NOMO-1 (cell line): Measurements from ENCODE around the gene MAPK11.
"Not testable (repeated sequence)": the region's sequence is repeated elsewhere in the genome, so short reads cannot be mapped to it uniquely, and the experiment has no call there.

Experiments
- DNase-seq, 2 experiments: peaks; one replicate each; lab custom pipeline; 2025; ENCODE audit not compliant: unreplicated experiment in 2 of 2; lab: John Stamatoyannopoulos, UW

The MAPK11 gene

DNA sequence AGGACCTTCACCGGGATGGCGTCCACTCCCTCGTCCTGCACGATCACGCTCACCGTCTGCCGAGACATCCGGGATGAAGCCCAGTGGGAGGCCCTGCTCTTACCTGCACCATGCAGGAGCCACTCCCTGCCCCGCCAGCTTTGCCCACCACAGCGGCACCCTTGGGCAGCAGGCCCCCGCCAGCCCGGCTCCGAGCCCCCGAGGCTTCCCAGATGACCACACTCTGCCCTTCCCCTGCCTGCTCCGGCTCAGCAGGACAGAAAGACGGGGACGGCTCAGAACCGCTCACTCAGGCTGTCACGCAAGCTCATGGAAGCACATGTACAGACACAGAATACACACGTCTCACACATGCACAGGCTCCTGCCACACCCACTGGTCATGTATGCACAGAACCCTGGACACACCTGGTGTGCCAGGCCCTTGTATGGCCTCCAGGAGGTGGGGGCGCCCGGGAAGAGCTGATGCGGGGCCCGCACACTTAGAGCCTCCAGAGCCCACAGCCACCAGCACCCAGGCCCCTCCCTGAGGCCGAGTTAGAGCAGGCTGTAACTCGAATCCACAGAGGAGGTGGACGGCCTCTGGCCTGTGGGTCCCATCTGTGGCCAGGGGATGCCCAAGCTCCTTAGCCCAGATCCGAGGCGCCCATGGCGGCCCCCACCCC, 8.9 kb upstream of the MAPK11 start:
- DNase-seq, result no peak

GRCh38 chr22:50278461-50278860, 8.3 kb upstream of the MAPK11 start:
- DNase-seq, result no peak

GRCh38 chr22:50277761-50278160, 7.6 kb upstream of the MAPK11 start:
- no peak for DNase-seq

DNA sequence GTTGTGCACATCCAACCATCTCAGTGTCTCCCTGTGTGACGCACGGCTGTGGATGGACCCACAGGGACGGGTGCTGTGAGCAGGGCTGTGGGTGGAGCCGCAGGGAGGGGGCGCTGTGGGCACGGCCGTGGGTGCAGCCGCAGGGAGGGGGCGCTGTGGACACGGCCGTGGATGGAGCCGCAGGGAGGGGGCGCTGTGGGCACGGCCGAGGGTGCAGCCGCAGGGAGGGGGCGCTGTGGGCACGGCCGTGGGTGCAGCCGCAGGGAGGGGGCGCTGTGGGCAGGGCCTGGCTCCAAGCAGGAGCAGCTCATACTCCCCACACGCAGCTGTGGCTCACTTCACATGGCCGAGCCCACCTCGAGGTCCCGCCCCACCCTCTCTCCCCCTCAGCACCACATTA, 6.0 kb upstream of the MAPK11 start:
- peak; percentile 37 to 50 for DNase-seq

- no peak for DNase-seq
These were observed 5.2 kb upstream of the MAPK11 start for GRCh38 chr22:50275181-50276055.

GRCh38 chr22:50274771-50275170, 4.6 kb upstream of the MAPK11 start:
- no peak for DNase-seq

DNA sequence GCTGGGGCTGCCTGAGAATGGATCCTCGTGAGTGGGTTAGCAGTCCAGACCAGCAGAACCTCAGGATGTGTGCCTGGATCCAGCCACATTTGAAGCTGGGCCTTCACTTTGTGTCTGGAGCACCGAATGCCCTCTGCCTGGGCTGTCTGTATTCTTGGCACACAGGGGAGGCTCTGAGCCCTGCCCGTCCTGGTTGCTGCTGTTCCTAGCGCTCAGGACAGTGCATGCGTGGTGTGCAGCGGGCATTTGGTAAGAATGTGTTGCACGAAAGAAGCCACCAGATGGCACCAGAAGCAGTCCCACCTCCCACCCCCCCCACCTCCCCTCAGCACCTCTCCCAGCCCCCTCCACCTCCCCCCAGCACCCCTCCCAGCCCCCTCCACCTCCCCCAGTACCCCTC, 4.1 kb upstream of the MAPK11 start:
- peak; percentile 15 to 21 for DNase-seq

GRCh38 chr22:50273781-50274180, 3.6 kb upstream of the MAPK11 start:
- not testable (repeated sequence) for DNase-seq

DNA sequence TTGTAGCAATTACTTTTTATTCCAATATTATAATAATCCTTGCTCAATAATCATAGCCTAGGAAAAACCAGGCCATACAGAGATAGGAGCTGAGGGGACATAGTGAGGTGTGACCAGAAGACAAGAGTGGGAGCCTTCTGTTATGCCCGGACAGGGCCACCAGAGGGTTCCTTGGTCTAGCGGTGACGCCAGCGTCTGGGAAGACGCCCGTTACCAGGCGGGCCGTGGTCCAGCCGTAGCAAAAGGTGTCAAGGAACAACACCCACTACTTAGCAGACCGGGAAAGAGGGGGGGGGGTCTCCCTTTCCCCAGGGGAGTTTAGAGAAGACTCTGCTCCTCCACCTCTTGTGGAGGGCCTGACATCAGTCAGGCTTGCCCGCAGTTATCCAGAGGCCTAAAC, 3.2 kb upstream of the MAPK11 start:
- DNase-seq, result not testable (repeated sequence)

- no peak for DNase-seq
These were observed 2.0 kb upstream of the MAPK11 start for GRCh38 chr22:50272044-50272802.

- peak; percentile 35 to 53 for DNase-seq
These were observed 1.4 kb upstream of the MAPK11 start for GRCh38 chr22:50271519-50271970.

GRCh38 chr22:50270666-50271394, 650 bp upstream of the MAPK11 start:
- DNase-seq, result peak; percentile 51 to 59

DNA sequence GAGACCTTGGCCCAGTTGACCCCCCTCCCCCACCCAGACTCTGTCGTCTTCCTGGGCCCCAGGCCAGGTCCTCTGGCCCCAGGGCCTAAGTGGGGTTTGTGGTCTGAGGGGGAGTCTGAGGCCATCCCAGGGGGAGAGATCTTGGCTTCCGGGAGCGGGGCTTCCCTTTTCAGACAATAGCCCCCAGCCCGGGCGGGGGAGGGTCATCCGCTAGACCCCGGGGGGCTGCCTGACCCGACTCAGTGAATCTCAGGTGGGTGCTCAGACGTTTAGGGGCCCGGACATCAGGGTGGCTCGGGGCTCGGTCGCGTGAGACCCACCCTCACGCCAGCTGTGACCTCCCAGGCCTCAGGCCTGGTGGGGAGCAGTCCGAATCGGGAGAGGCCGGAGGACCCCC, 609 bp downstream of the MAPK11 start:
- no peak for DNase-seq

GRCh38 chr22:50268655-50269113, 1.5 kb downstream of the MAPK11 start:
- DNase-seq, result no peak

DNA sequence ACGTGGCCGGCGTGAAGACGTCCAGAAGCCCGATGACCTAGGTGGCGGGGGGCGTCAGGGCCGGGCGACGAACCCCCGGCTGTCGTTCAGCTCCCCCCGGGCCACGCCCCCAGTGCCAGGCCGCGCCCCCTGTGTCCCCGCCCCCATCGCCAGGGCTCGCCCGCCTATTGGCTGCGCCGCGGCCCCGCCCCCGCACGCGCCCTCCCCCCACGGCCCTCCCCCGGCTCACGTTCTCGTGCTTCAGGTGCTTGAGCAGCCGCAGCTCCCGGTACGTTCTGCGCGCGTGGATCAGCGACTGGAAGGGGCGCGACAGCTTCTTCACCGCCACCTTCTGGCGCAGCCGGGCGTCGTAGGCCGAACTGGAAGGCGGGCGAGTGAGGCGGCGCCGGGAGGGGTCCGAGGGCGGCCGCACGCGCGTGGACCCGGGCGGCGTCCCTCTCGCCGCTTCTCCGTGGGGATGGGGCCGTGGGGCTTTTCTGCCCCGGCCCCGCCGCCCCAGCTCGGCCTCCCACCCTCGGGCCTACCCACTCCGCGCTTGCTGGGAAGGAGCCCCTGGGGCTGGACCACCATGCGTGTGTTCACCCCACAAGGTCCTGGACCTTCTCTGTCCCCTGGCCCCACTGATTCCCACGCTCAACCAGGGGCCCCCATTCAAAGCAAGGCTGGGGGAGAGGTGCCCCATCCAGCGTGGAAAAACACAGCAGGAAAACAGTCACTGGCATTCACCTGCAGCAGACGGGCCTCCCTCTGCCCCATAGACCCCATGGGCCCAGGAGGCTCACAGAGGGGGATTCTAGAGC, 2.4 kb downstream of the MAPK11 start:
- no peak for DNase-seq

- no peak for DNase-seq
These were observed 3.2 kb downstream of the MAPK11 start for GRCh38 chr22:50266994-50267393.

- DNase-seq, result no peak
These were observed 5.1 kb downstream of the MAPK11 start for GRCh38 chr22:50264946-50265669.

- no peak for DNase-seq
These were observed 6.0 kb downstream of the MAPK11 start for GRCh38 chr22:50264104-50264745.
